Fibroblast of skin of back (primary cell): Measurements from ENCODE around the gene HDGFL1.

ENCODE experiments used
- DNase-seq: peaks from one replicate; pipeline ENCODE4 v3.0.0-alpha.2; 2013

HDGFL1 gene

GRCh38 chr6:22590423-22590822, 21.1 kb downstream of the HDGFL1 start:
- no peak for DNase-seq

GRCh38 chr6:22593895-22594294, 24.5 kb downstream of the HDGFL1 start:
- DNase-seq: no peak

- no peak for DNase-seq
These were observed 26.6 kb downstream of the HDGFL1 start for GRCh38 chr6:22596011-22596410.

GRCh38 chr6:22598339-22598738, 29.0 kb downstream of the HDGFL1 start:
- peak; percentile 7 for DNase-seq

- DNase-seq: peak; percentile 21
These were observed 30.7 kb downstream of the HDGFL1 start for GRCh38 chr6:22600059-22600458.

- DNase-seq: no peak
These were observed 32.6 kb downstream of the HDGFL1 start for GRCh38 chr6:22601984-22602383.

- DNase-seq: peak; percentile 26
These were observed 36.4 kb downstream of the HDGFL1 start for GRCh38 chr6:22605736-22606135.

- DNase-seq: no peak
These were observed 40.8 kb downstream of the HDGFL1 start for GRCh38 chr6:22610127-22610526.

GRCh38 chr6:22612236-22612635, 42.9 kb downstream of the HDGFL1 start:
- DNase-seq: peak; percentile 32

GRCh38 chr6:22613051-22613450, 43.7 kb downstream of the HDGFL1 start:
- no peak for DNase-seq

- DNase-seq: peak; percentile 95
These were observed 44.3 kb downstream of the HDGFL1 start for GRCh38 chr6:22613695-22614094.

GRCh38 chr6:22614547-22614946, 45.2 kb downstream of the HDGFL1 start:
- DNase-seq: peak; percentile 41

- DNase-seq: no peak
These were observed 51.7 kb downstream of the HDGFL1 start for GRCh38 chr6:22621028-22621427.
